ENCODE data around the gene NFKBIZ. TPM values are rescaled to one million over a fixed set of nuclear protein-coding genes. Genes with fewer than 3 reads are reported as not detected.

Gene NFKBIZ
- total RNA-seq, 1 donor from 2014 or later = 20.5 TPM

- H3K4me3 Mint-ChIP-seq (ENCODE audit: unreplicated experiment) = no peak overlapping the region
- peaks cover 7% of the 10 kb centered on the region for H3K36me3 Mint-ChIP-seq (ENCODE audit: low read depth, unreplicated experiment)
- peaks cover 2% of the 10 kb centered on the region for H3K27me3 Mint-ChIP-seq (ENCODE audit: unreplicated experiment)
- DNase-seq (ENCODE audit: low spot score) = no peak
- peaks cover 8% of the 10 kb centered on the region for H3K4me1 Mint-ChIP-seq (ENCODE audit: unreplicated experiment)
- H3K27ac Mint-ChIP-seq (ENCODE audit: unreplicated experiment) = no peak overlapping the region
- TF ChIP-seq, protein P1, sequence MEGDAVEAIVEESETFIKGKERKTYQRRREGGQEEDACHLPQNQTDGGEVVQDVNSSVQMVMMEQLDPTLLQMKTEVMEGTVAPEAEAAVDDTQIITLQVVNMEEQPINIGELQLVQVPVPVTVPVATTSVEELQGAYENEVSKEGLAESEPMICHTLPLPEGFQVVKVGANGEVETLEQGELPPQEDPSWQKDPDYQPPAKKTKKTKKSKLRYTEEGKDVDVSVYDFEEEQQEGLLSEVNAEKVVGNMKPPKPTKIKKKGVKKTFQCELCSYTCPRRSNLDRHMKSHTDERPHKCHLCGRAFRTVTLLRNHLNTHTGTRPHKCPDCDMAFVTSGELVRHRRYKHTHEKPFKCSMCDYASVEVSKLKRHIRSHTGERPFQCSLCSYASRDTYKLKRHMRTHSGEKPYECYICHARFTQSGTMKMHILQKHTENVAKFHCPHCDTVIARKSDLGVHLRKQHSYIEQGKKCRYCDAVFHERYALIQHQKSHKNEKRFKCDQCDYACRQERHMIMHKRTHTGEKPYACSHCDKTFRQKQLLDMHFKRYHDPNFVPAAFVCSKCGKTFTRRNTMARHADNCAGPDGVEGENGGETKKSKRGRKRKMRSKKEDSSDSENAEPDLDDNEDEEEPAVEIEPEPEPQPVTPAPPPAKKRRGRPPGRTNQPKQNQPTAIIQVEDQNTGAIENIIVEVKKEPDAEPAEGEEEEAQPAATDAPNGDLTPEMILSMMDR (IDR thresholded peaks at IDR 0.05; ENCODE audit: unreplicated experiment) = no peak
- H3K9me3 Mint-ChIP-seq (ENCODE audit: unreplicated experiment) = no peaks in the 10 kb centered on the region
These were observed 37.4 kb upstream of the NFKBIZ start for GRCh38 chr3:101811875-101812274.

DNA sequence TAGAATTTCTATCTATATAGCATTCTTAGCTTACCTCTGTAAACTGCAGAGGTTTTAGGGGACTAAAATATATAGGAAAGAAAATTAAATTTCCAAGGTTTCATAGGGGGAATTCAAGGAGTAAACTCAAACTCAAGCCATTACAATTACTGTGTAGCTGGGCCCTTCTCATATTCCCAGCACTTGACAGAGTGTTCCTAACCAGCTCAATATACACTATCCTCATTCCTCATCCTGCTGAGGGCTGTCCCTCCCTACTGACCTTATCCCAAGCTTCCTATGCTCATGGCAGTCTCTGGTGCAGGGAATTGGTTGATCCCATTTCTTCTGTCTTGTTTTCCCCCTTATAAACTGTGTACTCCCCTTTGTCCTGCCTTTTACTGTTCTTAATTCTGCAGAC lies 36.4 kb upstream of the NFKBIZ start:
- Mint-ChIP-seq H3K27me3 (ENCODE audit: unreplicated experiment) (peaks cover 2% of the 10 kb centered on the region), H3K9me3 (ENCODE audit: unreplicated experiment) (no peaks in the 10 kb centered on the region), H3K4me1 (ENCODE audit: unreplicated experiment) (peaks cover 8% of the 10 kb centered on the region), H3K27ac (ENCODE audit: unreplicated experiment) (no peak overlapping the region), H3K4me3 (ENCODE audit: unreplicated experiment) (no peak overlapping the region), H3K36me3 (ENCODE audit: low read depth, unreplicated experiment) (peaks cover 7% of the 10 kb centered on the region)
- TF ChIP-seq, protein P1 (IDR thresholded peaks at IDR 0.05; ENCODE audit: unreplicated experiment) = no peak
- no peak for DNase-seq (ENCODE audit: low spot score)

- peaks cover 8% of the 10 kb centered on the region for H3K4me1 Mint-ChIP-seq (ENCODE audit: unreplicated experiment)
- H3K27me3 Mint-ChIP-seq (ENCODE audit: unreplicated experiment) = peaks cover 2% of the 10 kb centered on the region
- H3K36me3 Mint-ChIP-seq (ENCODE audit: low read depth, unreplicated experiment) = peaks cover 7% of the 10 kb centered on the region
- no peak overlapping the region for H3K27ac Mint-ChIP-seq (ENCODE audit: unreplicated experiment)
- DNase-seq (ENCODE audit: low spot score) = no peak
- H3K4me3 Mint-ChIP-seq (ENCODE audit: unreplicated experiment) = no peak overlapping the region
- TF ChIP-seq, protein P1 (IDR thresholded peaks at IDR 0.05; ENCODE audit: unreplicated experiment) = peak; percentile 48
- no peaks in the 10 kb centered on the region for H3K9me3 Mint-ChIP-seq (ENCODE audit: unreplicated experiment)
These were observed 35.4 kb upstream of the NFKBIZ start for GRCh38 chr3:101813817-101814440.

DNA sequence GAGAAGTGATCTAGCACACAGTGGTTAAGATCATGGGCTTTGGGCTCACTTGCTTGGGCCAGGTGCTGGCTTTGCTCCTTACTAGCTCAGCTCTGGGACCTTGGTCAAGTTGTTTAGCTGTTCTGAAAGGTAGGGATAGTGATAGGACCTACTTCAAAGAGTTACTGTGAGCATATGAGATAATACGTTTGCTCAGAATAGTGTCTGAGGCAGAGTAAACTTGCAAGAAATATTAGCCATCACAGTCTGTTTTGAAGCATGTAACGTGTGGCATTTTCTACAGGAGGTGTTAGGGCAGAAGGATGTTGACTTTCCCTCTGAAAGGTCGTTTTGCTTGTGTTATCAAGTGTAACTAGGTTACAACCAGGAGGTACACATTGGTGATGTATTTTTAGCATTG lies 34.5 kb upstream of the NFKBIZ start:
- H3K27me3 Mint-ChIP-seq (ENCODE audit: unreplicated experiment) = peaks cover 2% of the 10 kb centered on the region
- DNase-seq (ENCODE audit: low spot score) = no peak
- no peaks in the 10 kb centered on the region for H3K9me3 Mint-ChIP-seq (ENCODE audit: unreplicated experiment)
- H3K4me3 Mint-ChIP-seq (ENCODE audit: unreplicated experiment) = no peak overlapping the region
- H3K4me1 Mint-ChIP-seq (ENCODE audit: unreplicated experiment) = peaks cover 3% of the 10 kb centered on the region
- no peak overlapping the region for H3K27ac Mint-ChIP-seq (ENCODE audit: unreplicated experiment)
- peaks cover 7% of the 10 kb centered on the region for H3K36me3 Mint-ChIP-seq (ENCODE audit: low read depth, unreplicated experiment)
- TF ChIP-seq, protein P1 (IDR thresholded peaks at IDR 0.05; ENCODE audit: unreplicated experiment) = no peak

GRCh38 chr3:101816215-101817149 lies 32.8 kb upstream of the NFKBIZ start:
- no peak for DNase-seq (ENCODE audit: low spot score)
- no peak overlapping the region for H3K4me3 Mint-ChIP-seq (ENCODE audit: unreplicated experiment)
- H3K27ac Mint-ChIP-seq (ENCODE audit: unreplicated experiment) = no peak overlapping the region
- no peaks in the 10 kb centered on the region for H3K9me3 Mint-ChIP-seq (ENCODE audit: unreplicated experiment)
- TF ChIP-seq, protein P1 (IDR thresholded peaks at IDR 0.05; ENCODE audit: unreplicated experiment) = no peak
- H3K27me3 Mint-ChIP-seq (ENCODE audit: unreplicated experiment) = peaks cover 2% of the 10 kb centered on the region
- H3K36me3 Mint-ChIP-seq (ENCODE audit: low read depth, unreplicated experiment) = peaks cover 7% of the 10 kb centered on the region
- no peaks in the 10 kb centered on the region for H3K4me1 Mint-ChIP-seq (ENCODE audit: unreplicated experiment)
